Astrocyte (in vitro differentiated cells and primary cell): Measurements from ENCODE around the gene ZNF835.

ENCODE experiments used
- EZH2 ChIP-seq: IDR thresholded peaks from 2 replicates; pipeline ENCODE4 v1.6.1; 2012; ENCODE audit warnings: mild to moderate bottlenecking, low read length, inconsistent platforms; ENCODE audit not compliant: insufficient read depth
- TF ChIP-seq, protein P1 (sequence below): IDR thresholded peaks from 2 replicates; pipeline ENCODE4 v1.5.1; 2011; ENCODE audit warnings: low read depth, mild to moderate bottlenecking, inconsistent platforms, low read length, moderate library complexity; ENCODE audit not compliant: insufficient read depth

DNA sequence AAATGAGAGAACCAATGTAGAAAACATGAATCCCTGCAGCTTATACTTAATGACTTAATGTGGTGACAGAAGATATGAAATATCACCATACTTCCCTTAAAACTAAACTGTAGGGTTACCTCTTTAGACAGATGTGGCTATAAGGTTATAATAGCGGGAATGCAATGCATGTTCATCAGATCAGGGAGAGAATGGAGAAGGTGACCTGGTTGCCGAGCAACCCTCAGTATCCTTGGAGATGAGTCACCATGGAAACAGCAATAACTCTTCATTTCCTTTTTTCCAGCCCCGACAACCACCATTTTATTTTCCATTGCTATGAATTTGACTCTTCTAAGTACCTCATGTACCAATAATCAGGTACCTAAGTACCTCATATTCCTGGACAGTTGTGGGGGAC, 28.0 kb upstream of the ZNF835 start:
- TF ChIP-seq, protein P1, sequence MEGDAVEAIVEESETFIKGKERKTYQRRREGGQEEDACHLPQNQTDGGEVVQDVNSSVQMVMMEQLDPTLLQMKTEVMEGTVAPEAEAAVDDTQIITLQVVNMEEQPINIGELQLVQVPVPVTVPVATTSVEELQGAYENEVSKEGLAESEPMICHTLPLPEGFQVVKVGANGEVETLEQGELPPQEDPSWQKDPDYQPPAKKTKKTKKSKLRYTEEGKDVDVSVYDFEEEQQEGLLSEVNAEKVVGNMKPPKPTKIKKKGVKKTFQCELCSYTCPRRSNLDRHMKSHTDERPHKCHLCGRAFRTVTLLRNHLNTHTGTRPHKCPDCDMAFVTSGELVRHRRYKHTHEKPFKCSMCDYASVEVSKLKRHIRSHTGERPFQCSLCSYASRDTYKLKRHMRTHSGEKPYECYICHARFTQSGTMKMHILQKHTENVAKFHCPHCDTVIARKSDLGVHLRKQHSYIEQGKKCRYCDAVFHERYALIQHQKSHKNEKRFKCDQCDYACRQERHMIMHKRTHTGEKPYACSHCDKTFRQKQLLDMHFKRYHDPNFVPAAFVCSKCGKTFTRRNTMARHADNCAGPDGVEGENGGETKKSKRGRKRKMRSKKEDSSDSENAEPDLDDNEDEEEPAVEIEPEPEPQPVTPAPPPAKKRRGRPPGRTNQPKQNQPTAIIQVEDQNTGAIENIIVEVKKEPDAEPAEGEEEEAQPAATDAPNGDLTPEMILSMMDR, result no peak
- TF ChIP-seq EZH2, result no peak
